Loucy (cell line): ENCODE results near the gene ARSG.
"Not testable (repeated sequence)": the region's sequence is repeated elsewhere in the genome, so short reads cannot be mapped to it uniquely, and the experiment has no call there.

ENCODE experiments used
- H2AFZ ChIP-seq: fragments of 200-600 bp; sonication (generic); 2 replicates; pipeline ENCODE4 v1.6.0; 2016; ENCODE audit warnings: antibody characterized with exemption, mild to moderate bottlenecking, low read length, moderate library complexity
- H3F3A ChIP-seq: fragments of 200-600 bp; 2 replicates; pipeline ENCODE4 v1.6.0; 2016; ENCODE audit warnings: antibody characterized with exemption, low read depth, mild to moderate bottlenecking
- H3K27me3 ChIP-seq: fragments of 200-600 bp; sonication (generic); 2 replicates; pipeline ENCODE4 v1.6.1; 2014; ENCODE audit warnings: low read length, mild to moderate bottlenecking; ENCODE audit not compliant: insufficient read depth, poor library complexity, severe bottlenecking
- H3K36me3 ChIP-seq: fragments of 200-600 bp; sonication (generic); 2 replicates; pipeline ENCODE4 v1.6.1; 2016; ENCODE audit warnings: low read length; ENCODE audit not compliant: insufficient read depth
- H3K4me1 ChIP-seq: fragments of 200-600 bp; sonication (generic); 2 replicates; pipeline ENCODE4 v1.5.1; 2014; ENCODE audit warnings: low read length, mild to moderate bottlenecking; ENCODE audit not compliant: insufficient read depth, poor library complexity, severe bottlenecking
- H3K4me2 ChIP-seq: fragments of 200-600 bp; sonication (generic); 2 replicates; pipeline ENCODE4 v1.6.0; 2014; ENCODE audit warnings: antibody characterized with exemption, low read length, low read depth, mild to moderate bottlenecking; ENCODE audit not compliant: poor library complexity, severe bottlenecking
- H3K4me3 ChIP-seq: fragments of 200-600 bp; sonication (generic); 2 replicates; pipeline ENCODE4 v1.5.1; 2014; ENCODE audit warnings: low read length, mild to moderate bottlenecking, mixed read lengths; ENCODE audit not compliant: poor library complexity, severe bottlenecking
- H3K79me2 ChIP-seq: fragments of 200-600 bp; sonication (generic); 2 replicates; pipeline ENCODE4 v1.6.1; 2014; ENCODE audit warnings: low read length; ENCODE audit not compliant: insufficient read depth
- H3K9ac ChIP-seq: fragments of 200-600 bp; sonication (generic); 2 replicates; pipeline ENCODE4 v1.6.0; 2014; ENCODE audit warnings: mild to moderate bottlenecking, low read depth, low read length, moderate library complexity; ENCODE audit not compliant: poor library complexity, severe bottlenecking
- H3K9me2 ChIP-seq: fragments of 200-600 bp; sonication (generic); replicated peaks from 2 replicates; pipeline ENCODE4 v1.6.1; 2016; ENCODE audit warnings: low read depth, low read length, mixed read lengths
- H3K9me3 ChIP-seq: fragments of 200-600 bp; sonication (generic); 2 replicates; pipeline ENCODE4 v1.6.1; 2014; ENCODE audit warnings: mild to moderate bottlenecking, antibody characterized with exemption, low read length, low read depth; ENCODE audit not compliant: insufficient read depth
- H4K20me1 ChIP-seq: fragments of 200-600 bp; sonication (generic); 2 replicates; pipeline ENCODE4 v1.6.0; 2014; ENCODE audit warnings: antibody characterized with exemption, low read length, mild to moderate bottlenecking; ENCODE audit not compliant: insufficient read depth, poor library complexity, severe bottlenecking
- EZH2phosphoT487 ChIP-seq: fragments of 200-600 bp; IDR thresholded peaks from 2 replicates; pipeline ENCODE4 v1.6.1; 2018; ENCODE audit warnings: antibody characterized with exemption, mild to moderate bottlenecking, moderate library complexity, borderline replicate concordance
- TF ChIP-seq, protein P1 (sequence below): fragments of 200-600 bp; sonication (generic); conservative IDR thresholded peaks from 2 replicates; pipeline ENCODE4 v1.5.1; 2014; ENCODE audit warnings: mild to moderate bottlenecking, antibody characterized with exemption, low read length

ARSG gene

DNA sequence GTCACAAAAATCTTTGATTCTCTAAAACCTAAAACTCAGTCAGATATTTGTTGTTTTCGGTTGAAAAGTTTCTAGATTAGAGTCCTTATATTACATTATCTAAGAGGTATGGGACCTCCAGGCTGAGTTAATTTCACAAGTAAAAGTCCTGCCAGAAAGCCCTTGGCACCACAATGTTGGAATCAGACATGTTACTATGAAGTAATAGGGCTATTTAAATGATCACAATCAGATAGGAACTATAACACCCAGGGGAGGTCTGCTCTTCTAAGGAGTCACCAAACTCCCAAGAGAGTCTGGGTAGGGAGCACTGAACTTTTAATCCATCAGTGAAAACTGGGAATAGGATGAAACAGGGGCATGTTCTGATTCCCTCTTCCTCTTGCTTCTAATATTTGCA lies 111.8 kb downstream of the ARSG start:
- H2AFZ ChIP-seq = no peak overlapping the region
- H3K4me3 ChIP-seq = no peak overlapping the region
- peaks cover 9% of the 10 kb centered on the region for H3K4me1 ChIP-seq
- H3F3A ChIP-seq = no peaks in the 10 kb centered on the region
- TF ChIP-seq, protein P1, sequence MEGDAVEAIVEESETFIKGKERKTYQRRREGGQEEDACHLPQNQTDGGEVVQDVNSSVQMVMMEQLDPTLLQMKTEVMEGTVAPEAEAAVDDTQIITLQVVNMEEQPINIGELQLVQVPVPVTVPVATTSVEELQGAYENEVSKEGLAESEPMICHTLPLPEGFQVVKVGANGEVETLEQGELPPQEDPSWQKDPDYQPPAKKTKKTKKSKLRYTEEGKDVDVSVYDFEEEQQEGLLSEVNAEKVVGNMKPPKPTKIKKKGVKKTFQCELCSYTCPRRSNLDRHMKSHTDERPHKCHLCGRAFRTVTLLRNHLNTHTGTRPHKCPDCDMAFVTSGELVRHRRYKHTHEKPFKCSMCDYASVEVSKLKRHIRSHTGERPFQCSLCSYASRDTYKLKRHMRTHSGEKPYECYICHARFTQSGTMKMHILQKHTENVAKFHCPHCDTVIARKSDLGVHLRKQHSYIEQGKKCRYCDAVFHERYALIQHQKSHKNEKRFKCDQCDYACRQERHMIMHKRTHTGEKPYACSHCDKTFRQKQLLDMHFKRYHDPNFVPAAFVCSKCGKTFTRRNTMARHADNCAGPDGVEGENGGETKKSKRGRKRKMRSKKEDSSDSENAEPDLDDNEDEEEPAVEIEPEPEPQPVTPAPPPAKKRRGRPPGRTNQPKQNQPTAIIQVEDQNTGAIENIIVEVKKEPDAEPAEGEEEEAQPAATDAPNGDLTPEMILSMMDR = no peak
- no peak for TF ChIP-seq EZH2phosphoT487
- no peak overlapping the region for H3K9ac ChIP-seq
- H3K36me3 ChIP-seq = no peaks in the 10 kb centered on the region
- H3K9me3 ChIP-seq = no peaks in the 10 kb centered on the region
- H4K20me1 ChIP-seq = no peaks in the 10 kb centered on the region
- peaks cover 6% of the 10 kb centered on the region for H3K27me3 ChIP-seq
- no peak overlapping the region for H3K4me2 ChIP-seq
- no peaks in the 10 kb centered on the region for H3K79me2 ChIP-seq
- H3K9me2 ChIP-seq = no peaks in the 10 kb centered on the region

DNA sequence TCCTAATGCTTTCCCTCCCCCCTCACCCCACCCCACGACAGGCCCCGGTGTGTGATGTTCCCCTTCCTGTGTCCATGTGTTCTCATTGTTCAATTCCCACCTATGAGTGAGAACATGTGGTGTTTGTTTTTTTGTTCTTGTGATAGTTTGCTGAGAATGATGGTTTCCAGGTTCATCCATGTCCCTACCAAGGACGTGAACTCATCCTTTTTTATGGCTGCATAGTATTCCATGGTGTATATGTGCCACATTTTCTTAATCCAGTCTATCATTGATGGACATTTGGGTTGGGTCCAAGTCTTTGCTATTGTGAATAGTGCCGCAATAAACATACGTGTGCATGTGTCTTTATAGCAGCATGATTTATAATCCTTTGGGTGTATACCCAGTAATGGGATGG lies 112.5 kb downstream of the ARSG start:
- H3K27me3 ChIP-seq, H3K36me3 ChIP-seq, H3K79me2 ChIP-seq, H4K20me1 ChIP-seq, H3K9ac ChIP-seq, H3K9me2 ChIP-seq, H3K4me1 ChIP-seq, H3F3A ChIP-seq, H2AFZ ChIP-seq, H3K4me3 ChIP-seq, H3K9me3 ChIP-seq, H3K4me2 ChIP-seq: not testable (repeated sequence)

DNA sequence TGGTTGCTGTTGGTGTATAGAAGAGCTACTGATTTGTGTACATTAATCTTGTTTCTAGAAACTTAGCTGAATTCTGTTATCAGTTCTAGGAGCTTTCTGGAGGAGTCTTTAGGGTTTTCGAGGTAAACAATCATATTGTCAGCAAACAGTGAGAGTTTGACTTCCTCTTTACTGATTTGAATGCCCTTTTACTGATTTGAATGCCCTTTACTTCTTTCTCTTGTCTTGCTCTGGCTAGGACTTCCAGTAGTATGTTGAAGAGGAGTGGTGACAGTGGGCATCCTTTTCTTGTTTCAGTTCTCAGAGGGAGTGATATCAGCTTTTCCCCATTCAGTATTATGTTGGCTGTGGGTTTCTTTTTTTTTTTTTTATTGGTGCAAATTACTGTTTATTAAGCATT lies 116.4 kb downstream of the ARSG start:
- not testable (repeated sequence) for H3K9me2 ChIP-seq, H4K20me1 ChIP-seq, H2AFZ ChIP-seq, H3K4me1 ChIP-seq, H3K27me3 ChIP-seq, H3K36me3 ChIP-seq, H3K4me3 ChIP-seq, H3F3A ChIP-seq, H3K9me3 ChIP-seq, H3K79me2 ChIP-seq, H3K9ac ChIP-seq, H3K4me2 ChIP-seq

DNA sequence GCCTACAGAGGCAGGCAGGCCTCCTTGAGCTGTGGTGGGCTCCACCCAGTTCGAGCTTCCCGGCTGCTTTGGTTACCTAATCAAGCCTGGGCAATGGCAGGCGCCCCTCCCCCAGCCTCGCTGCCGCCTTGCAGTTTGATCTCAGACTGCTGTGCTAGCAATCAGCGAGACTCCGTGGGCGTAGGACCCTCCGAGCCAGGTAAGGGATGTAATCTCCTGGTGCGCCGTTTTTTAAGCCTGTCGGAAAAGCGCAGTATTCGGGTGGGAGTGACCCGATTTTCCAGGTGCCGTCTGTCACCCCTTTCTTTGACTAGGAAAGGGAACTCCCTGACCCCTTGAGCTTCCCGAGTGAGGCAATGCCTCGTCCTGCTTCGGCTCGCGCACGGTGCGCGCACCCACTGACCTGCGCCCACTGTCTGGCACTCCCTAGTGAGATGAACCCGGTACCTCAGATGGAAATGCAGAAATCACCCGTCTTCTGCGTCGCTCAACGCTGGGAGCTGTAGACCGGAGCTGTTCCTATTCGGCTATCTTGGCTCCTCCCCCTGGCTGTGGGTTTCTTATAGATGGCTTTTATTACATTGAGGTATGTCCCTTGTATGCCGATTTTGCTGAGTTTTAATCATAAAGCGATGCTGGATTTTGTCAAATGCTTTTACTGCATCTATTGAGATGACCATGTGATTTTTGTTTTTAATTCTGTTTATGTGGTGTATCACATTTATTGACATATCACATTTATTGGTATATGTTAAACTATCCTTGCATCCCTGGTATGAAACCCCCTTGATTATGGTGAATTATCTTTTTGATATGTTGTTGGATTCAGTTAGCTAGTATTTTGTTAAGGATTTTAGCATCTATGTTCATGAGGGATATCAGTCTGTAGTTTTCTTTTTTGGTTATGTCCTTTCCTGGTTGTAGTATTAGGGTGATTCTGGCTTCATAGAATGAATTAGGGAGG lies 122.6 kb downstream of the ARSG start:
- not testable (repeated sequence) for H3K27me3 ChIP-seq, H4K20me1 ChIP-seq, H3K9ac ChIP-seq, H3K36me3 ChIP-seq, H3K79me2 ChIP-seq, H3K9me2 ChIP-seq, H3K9me3 ChIP-seq, H3K4me1 ChIP-seq, H3F3A ChIP-seq
- H2AFZ ChIP-seq = peak overlapping the region; percentile 4; the same call in 1 of the 2 replicates
- H3K4me3 ChIP-seq = peak overlapping the region; percentile 65
- peak overlapping the region; percentile 83 for H3K4me2 ChIP-seq

DNA sequence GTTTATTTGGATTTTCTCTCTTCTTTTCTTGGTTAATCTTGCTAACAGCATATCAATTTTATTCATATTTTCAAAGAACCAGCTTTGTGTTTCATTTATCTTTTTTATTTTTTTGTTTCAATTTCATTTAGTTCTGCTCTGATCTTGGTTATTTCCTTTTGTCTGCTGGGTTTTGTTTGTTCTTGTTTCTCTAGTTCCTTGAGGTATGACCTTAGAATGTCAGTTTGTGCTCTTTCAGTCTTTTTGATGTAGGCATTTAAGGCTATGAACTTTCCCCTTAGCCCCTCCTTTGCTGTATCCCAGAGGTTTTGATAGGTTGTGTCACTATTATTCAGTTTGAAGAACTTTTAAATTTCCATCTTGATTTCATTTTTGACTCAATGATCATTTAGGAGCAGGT lies 123.6 kb downstream of the ARSG start:
- not testable (repeated sequence) for H3K9ac ChIP-seq, H3K4me1 ChIP-seq, H3K4me3 ChIP-seq, H2AFZ ChIP-seq, H3K79me2 ChIP-seq, H3K4me2 ChIP-seq, H4K20me1 ChIP-seq, H3K27me3 ChIP-seq, H3K9me3 ChIP-seq, H3K36me3 ChIP-seq, H3F3A ChIP-seq, H3K9me2 ChIP-seq
